Tibial artery (tissue), 4 donors: ENCODE data around the gene DACH1.

ENCODE experiments used
- DNase-seq, 2 donors: peaks; one replicate each; pipeline ENCODE4 v3.0.0-alpha.2; 2019
- H3K27ac ChIP-seq, 2 donors: fragments of 200-600 bp; sonication (generic) in 1 of 2; 1 replicate in 1 of 2; 2 replicates in 1 of 2; pipeline ENCODE4 v1.5.1; 2018 to 2019; ENCODE audit warnings: mild to moderate bottlenecking in 1 of 2
- H3K27me3 ChIP-seq, 2 donors: fragments of 200-600 bp; sonication (generic) in 1 of 2; one replicate each; pipeline versions ENCODE4 v1.5.1 to v1.6.0; 2016 to 2019
- H3K36me3 ChIP-seq, 3 donors: fragments of 200-600 bp; sonication (generic) in 2 of 3; one replicate each; pipeline ENCODE4 v1.5.1; 2016 to 2019; ENCODE audit warnings: mild to moderate bottlenecking in 2 of 3
- H3K4me1 ChIP-seq, 4 donors: fragments of 200-600 bp; sonication (generic) in 2 of 4; 1 replicate in 3 of 4; 2 replicates in 1 of 4; pipeline ENCODE4 v1.5.1; 2016 to 2019
- H3K4me3 ChIP-seq, 2 donors: fragments of 200-600 bp; sonication (generic) in 1 of 2; 1 replicate in 1 of 2; 2 replicates in 1 of 2; pipeline ENCODE4 v1.5.1; 2018 to 2019; ENCODE audit warnings: mild to moderate bottlenecking in 2 of 2
- H3K9me3 ChIP-seq, 3 donors: fragments of 200-600 bp; sonication (generic) in 1 of 3; one replicate each; pipeline ENCODE4 v1.5.1; 2016 to 2019
- intact Hi-C: fragments of 100-400 bp; cut with DNase I; formaldehyde crosslinking; loops from one replicate; pipeline ENCODE4 v1.15.0; 2023; ENCODE audit warnings: low total_unique reads
- TF ChIP-seq, protein P1 (sequence below), 2 experiments: fragments of 200-600 bp in 1 of 2; fragments of 450-650 bp in 1 of 2; IDR thresholded peaks; one replicate each; pipeline ENCODE4 v1.5.1; 2017 to 2019; ENCODE audit warnings: antibody characterized with exemption in 2 of 2, mild to moderate bottlenecking in 1 of 2, moderate library complexity in 1 of 2

The DACH1 gene

DNA sequence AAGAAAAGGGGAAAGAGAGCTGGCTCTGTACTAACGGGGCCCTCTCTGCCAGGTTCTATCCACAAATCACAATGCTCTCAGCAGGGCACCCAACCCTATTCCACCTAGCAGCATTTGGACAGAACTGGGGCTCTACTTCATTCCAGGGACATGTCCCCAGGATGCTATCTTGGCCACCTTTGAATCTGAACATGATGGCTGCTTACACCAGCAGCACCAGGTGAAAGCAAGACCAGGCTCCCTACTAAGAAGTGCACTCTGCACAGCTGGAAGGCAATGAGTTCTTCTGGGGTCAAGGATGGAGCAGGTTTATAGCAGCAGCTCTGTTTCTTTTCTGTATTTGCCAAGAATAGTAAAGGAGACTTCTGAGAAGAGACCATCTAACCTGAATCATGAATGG lies 222.4 kb downstream of the DACH1 start:
- H3K27me3 ChIP-seq = no peaks in the 10 kb centered on the region
- no peaks in the 10 kb centered on the region for H3K9me3 ChIP-seq
- H3K27ac ChIP-seq = no peak overlapping the region
- DNase-seq = no peak
- TF ChIP-seq, protein P1, sequence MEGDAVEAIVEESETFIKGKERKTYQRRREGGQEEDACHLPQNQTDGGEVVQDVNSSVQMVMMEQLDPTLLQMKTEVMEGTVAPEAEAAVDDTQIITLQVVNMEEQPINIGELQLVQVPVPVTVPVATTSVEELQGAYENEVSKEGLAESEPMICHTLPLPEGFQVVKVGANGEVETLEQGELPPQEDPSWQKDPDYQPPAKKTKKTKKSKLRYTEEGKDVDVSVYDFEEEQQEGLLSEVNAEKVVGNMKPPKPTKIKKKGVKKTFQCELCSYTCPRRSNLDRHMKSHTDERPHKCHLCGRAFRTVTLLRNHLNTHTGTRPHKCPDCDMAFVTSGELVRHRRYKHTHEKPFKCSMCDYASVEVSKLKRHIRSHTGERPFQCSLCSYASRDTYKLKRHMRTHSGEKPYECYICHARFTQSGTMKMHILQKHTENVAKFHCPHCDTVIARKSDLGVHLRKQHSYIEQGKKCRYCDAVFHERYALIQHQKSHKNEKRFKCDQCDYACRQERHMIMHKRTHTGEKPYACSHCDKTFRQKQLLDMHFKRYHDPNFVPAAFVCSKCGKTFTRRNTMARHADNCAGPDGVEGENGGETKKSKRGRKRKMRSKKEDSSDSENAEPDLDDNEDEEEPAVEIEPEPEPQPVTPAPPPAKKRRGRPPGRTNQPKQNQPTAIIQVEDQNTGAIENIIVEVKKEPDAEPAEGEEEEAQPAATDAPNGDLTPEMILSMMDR (IDR thresholded peaks at IDR 0.05) = no peak
- H3K4me1 ChIP-seq = no peaks in the 10 kb centered on the region
- intact Hi-C loops = no loop called here
- H3K4me3 ChIP-seq = no peak overlapping the region
- H3K36me3 ChIP-seq = no peaks in the 10 kb centered on the region

DNA sequence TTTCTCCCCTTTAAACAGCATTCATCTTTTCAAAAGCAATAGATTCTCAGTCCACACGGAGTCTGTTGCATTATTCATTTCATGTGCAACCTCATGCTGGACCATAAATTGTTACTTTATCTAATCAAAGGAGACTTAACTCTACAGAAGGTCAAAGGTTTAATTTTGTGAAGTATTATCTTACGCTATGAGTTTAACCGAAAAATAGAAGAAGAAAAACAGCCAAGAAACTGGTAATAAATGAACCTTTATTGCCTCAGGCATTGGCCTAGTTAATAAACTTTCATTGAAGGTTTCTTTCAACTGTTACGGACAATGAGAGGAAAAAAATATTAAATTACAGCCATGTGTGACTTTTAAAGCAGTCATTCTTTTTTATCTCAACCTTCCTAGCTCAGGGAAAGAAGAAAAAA lies 223.6 kb downstream of the DACH1 start:
- Histone ChIP-seq H3K4me3 (no peak overlapping the region), H3K27ac (no peak overlapping the region), H3K9me3 (no peaks in the 10 kb centered on the region), H3K4me1 (no peaks in the 10 kb centered on the region), H3K36me3 (no peaks in the 10 kb centered on the region), H3K27me3 (no peaks in the 10 kb centered on the region)
- intact Hi-C loops = no loop called here
- no peak for DNase-seq
- TF ChIP-seq, protein P1 (IDR thresholded peaks at IDR 0.05) = no peak

DNA sequence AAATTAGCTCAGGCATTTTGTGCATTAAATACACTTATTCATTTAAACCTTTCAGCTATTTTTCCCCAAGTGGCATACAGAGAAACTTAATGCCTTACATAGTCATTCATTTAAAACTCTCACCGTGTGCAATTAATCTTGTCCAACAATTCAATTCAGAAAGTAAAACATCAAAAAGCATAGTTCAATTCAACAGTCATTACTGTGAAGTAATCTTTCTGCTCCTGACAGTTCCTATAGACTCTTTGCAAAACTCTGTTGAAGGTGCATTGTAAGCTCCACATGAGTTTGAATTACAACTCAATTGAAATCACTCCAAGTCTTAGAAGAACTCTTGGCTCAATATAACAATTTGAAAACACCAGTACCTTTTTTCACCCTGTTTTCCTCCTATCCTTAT lies 228.3 kb downstream of the DACH1 start:
- Histone ChIP-seq H3K27me3 (no peaks in the 10 kb centered on the region), H3K36me3 (no peaks in the 10 kb centered on the region), H3K27ac (no peak overlapping the region), H3K9me3 (no peaks in the 10 kb centered on the region), H3K4me3 (no peak overlapping the region), H3K4me1 (no peaks in the 10 kb centered on the region)
- intact Hi-C loops = no loop called here
- TF ChIP-seq, protein P1 (IDR thresholded peaks at IDR 0.05) = no peak
- DNase-seq = no peak

DNA sequence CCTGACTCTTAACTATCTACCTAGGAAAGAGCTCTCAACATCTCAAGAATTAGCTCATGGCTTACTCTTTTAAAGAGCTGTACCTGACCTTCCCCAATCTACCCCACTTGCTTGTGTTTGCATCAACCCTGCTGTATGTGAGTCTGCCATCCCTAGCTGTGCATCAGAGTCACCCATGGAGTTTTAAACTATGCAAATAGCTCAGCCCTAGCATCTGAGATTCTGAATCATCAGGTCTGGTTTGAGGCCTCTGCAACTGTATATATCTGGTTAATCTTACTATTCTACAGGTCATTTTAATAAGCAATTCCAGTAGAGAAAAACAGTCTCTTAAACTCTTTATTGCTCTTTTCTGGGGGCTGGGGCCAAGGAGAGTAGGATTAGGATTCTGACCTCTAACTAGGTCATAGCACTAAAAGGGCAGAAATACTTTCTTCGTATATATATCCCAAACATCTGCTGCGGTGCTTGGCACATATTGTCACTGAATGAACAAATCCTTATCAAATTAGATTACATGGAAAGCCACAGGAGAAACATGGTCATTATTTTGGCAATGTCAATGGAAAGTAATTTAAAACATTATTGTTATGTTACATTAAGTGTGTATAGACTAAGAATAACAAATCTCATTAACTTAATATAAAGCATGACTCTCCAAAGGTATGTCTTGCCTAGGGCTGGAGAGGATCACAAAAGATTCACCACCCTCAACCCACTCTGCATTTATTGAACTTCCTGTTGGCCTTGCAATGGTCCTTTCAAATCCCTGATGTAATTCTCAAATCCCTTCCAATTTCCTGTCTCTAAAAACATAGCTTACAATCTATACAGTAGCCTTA lies 232.2 kb downstream of the DACH1 start:
- H3K27me3 ChIP-seq = no peaks in the 10 kb centered on the region
- no peaks in the 10 kb centered on the region for H3K4me1 ChIP-seq
- no peak overlapping the region for H3K27ac ChIP-seq
- no peaks in the 10 kb centered on the region for H3K9me3 ChIP-seq
- intact Hi-C loops = no loop called here
- H3K36me3 ChIP-seq = no peaks in the 10 kb centered on the region
- no peak overlapping the region for H3K4me3 ChIP-seq
- TF ChIP-seq, protein P1 (IDR thresholded peaks at IDR 0.05) = no peak
- DNase-seq = no peak

DNA sequence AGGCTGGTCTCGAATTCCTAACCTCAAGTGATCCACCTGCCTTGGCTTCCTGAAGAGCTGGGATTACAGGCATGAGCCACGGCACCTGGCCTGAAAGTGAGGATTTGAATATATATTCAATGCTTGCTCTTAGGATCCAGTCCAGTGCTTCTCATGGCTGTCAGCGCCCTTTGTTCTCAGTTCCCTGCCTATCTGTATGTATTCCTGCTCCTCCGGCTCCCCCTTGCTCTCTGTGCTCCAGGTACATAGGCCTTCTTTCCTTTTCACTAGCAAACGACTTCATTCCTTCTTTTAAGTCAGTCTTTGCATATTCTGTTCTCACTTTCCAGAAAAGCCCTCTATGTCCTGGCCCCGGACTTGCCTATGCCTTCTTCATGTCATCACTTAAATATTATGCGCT lies 232.8 kb downstream of the DACH1 start:
- H3K36me3 ChIP-seq = no peaks in the 10 kb centered on the region
- no peak overlapping the region for H3K4me3 ChIP-seq
- TF ChIP-seq, protein P1 (IDR thresholded peaks at IDR 0.05) = no peak
- H3K27me3 ChIP-seq = no peaks in the 10 kb centered on the region
- no peak for DNase-seq
- intact Hi-C loops = no loop called here
- H3K4me1 ChIP-seq = no peaks in the 10 kb centered on the region
- H3K27ac ChIP-seq = no peak overlapping the region
- H3K9me3 ChIP-seq = no peaks in the 10 kb centered on the region
